GM12878 (cell line): Measurements from ENCODE around the gene SP6.

ENCODE experiments used
- ATF2 ChIP-seq: IDR thresholded peaks from 2 replicates; pipeline ENCODE4 v1.6.1; 2012; ENCODE audit warnings: low read length, inconsistent platforms
- ATF3 ChIP-seq: IDR thresholded peaks from 2 replicates; pipeline ENCODE4 v1.6.1; 2011; ENCODE audit warnings: low read depth, mild to moderate bottlenecking, low read length, moderate library complexity, borderline replicate concordance; ENCODE audit errors: extremely low read depth
- CBX5 ChIP-seq: sonication (generic); IDR thresholded peaks from 2 replicates; pipeline ENCODE4 v1.6.1; 2016; ENCODE audit warnings: low read depth, moderate library complexity, mild to moderate bottlenecking, inconsistent platforms
- NFXL1 ChIP-seq: fragments of 450-650 bp; IDR thresholded peaks from 2 replicates; pipeline ENCODE4 v1.6.1; 2017; ENCODE audit warnings: antibody characterized with exemption, mild to moderate bottlenecking, borderline replicate concordance
- NFYB ChIP-seq: IDR thresholded peaks from 2 replicates; pipeline ENCODE4 v1.6.1; 2011; ENCODE audit warnings: low read depth, mild to moderate bottlenecking, low read length, improper control_type of control experiment, moderate library complexity; ENCODE audit not compliant: insufficient read depth
- POLR2A ChIP-seq: IDR thresholded peaks from 2 replicates; pipeline ENCODE4 v1.6.1; 2011; ENCODE audit warnings: low read depth, mild to moderate bottlenecking, low read length
- SIN3A ChIP-seq: IDR thresholded peaks from 2 replicates; pipeline ENCODE4 v1.6.1; 2012; ENCODE audit warnings: low read depth, low read length, improper control_type of control experiment
- USF2 ChIP-seq: IDR thresholded peaks from 2 replicates; pipeline ENCODE4 v1.6.1; 2011; ENCODE audit warnings: low read depth, low read length, improper control_type of control experiment, borderline replicate concordance
- TF ChIP-seq, protein P1 (sequence below), 3 experiments: IDR thresholded peaks in 2 of 3; conservative IDR thresholded peaks in 1 of 3; 2 replicates each; pipeline ENCODE4 v1.5.1; 2011; ENCODE audit warnings: low read depth in 3 of 3, low read length in 3 of 3, mild to moderate bottlenecking in 3 of 3, control low read depth in 2 of 3, moderate library complexity in 2 of 3, inconsistent platforms in 1 of 3, mixed read lengths in 1 of 3; ENCODE audit not compliant: control insufficient read depth in 2 of 3, insufficient read depth in 1 of 3; ENCODE audit errors: extremely low read depth in 1 of 3

DNA sequence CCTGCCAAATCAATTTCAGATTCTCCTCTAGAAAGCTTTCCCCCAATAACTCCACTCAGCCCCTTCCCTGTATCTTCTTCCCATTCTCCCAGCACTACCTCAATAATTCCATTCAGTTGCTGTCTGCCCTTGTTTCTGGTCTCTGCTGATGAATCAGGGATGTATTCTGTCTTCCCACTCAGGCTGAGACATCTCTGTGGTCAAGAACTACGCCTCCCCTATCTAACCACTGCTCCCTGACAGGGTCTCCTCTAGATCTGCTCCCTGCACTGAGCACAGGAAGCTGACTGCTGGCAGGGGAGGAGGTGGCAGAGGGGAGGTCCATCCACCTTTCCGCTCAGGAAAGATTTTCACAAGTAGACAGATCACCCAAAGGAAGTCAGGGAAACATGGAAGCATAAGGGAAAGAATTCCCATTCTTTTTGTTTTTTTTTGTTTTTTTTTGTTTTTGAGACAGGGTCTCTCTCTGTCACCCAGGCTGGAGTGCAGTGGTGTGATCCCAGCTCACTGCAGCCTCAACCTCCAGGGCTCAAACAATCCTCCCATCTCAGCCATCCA, 28.1 kb upstream of the SP6 start:
- TF ChIP-seq USF2 = no peak
- no peak for TF ChIP-seq SIN3A
- no peak for TF ChIP-seq NFXL1
- TF ChIP-seq, protein P1, sequence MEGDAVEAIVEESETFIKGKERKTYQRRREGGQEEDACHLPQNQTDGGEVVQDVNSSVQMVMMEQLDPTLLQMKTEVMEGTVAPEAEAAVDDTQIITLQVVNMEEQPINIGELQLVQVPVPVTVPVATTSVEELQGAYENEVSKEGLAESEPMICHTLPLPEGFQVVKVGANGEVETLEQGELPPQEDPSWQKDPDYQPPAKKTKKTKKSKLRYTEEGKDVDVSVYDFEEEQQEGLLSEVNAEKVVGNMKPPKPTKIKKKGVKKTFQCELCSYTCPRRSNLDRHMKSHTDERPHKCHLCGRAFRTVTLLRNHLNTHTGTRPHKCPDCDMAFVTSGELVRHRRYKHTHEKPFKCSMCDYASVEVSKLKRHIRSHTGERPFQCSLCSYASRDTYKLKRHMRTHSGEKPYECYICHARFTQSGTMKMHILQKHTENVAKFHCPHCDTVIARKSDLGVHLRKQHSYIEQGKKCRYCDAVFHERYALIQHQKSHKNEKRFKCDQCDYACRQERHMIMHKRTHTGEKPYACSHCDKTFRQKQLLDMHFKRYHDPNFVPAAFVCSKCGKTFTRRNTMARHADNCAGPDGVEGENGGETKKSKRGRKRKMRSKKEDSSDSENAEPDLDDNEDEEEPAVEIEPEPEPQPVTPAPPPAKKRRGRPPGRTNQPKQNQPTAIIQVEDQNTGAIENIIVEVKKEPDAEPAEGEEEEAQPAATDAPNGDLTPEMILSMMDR (IDR thresholded peaks at IDR 0.05 in 2 of 3, conservative IDR thresholded peaks at IDR 0.05 in 1 of 3; ENCODE audit: control insufficient read depth in 2 of 3, extremely low read depth in 1 of 3, insufficient read depth in 1 of 3, low read depth in 3 of 3, low read length in 3 of 3) = no peak
- no peak for TF ChIP-seq POLR2A
- TF ChIP-seq NFYB = no peak
- no peak for TF ChIP-seq ATF2
- TF ChIP-seq ATF3 = no peak
- TF ChIP-seq CBX5 = no peak
